ENCODE data around the gene SNX20. TPM values are rescaled to one million over a fixed set of nuclear protein-coding genes. Genes with fewer than 3 reads are reported as not detected.

Gene SNX20, protein sequence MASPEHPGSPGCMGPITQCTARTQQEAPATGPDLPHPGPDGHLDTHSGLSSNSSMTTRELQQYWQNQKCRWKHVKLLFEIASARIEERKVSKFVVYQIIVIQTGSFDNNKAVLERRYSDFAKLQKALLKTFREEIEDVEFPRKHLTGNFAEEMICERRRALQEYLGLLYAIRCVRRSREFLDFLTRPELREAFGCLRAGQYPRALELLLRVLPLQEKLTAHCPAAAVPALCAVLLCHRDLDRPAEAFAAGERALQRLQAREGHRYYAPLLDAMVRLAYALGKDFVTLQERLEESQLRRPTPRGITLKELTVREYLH
- total RNA-seq (2014; rRNA removed; shearing (Covaris generic)), result not detected in 2 replicates
- polyA plus RNA-seq (2015; cell fraction: cytosol; rRNA removed), result not detected in 2 replicates
- polyA plus RNA-seq (2015; cell fraction: nucleus; rRNA removed), result not detected in 2 replicates

DNA sequence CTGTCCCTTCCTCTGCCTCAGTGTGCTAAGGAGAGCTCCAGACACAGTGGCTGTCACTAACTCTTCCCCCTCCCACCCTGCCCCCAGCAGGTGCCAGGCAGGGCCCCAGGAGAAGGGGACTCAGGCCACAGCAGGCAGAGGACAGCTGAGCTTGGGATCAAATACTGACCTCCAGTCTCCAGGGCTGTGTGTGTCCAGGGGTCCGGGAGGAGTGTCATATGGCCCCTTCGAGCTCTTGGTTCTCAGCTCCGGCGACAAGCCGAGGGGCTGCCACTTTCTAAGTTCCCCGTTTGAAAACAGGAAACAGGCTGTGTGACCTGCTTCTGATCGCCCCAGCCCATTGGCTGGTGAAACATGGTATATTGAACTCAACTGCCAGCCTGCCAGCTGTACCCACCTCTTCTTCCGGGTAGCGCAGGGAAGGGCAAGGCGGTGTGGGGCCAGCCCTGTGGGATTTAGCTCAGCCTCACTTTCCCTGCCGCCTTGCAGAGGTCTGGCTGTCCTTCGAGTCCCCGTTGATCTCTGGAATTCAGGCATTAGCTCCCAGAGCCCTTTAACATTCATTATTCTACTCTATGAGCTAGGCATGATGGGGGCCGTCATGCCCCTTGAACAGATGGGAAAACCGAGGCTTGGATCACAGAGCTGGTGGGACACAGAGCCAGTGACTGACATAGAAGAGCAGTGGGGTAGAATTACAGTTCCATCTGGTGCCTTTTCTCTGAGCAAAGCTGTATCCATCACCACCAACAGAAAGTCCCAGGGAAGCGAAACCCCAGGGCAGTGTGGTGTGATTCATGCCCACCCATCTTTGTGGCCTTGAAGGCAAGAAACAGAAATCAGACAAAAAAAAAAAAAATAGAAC is at the start of gene SNX20:
Gene SNX20, minus strand, starts transcription at position 292 of the 865 bp plus-strand sequence. CDS start 3,786 bp downstream, outside the sequence.
- in situ Hi-C loops (cut with HindIII; ENCODE audit: low pct_unique_long_range_greater_than_20kb, low sequenced_read_pairs), result no loop called here
- no peak for DNase-seq (ENCODE audit: low read depth, low spot score)

DNA sequence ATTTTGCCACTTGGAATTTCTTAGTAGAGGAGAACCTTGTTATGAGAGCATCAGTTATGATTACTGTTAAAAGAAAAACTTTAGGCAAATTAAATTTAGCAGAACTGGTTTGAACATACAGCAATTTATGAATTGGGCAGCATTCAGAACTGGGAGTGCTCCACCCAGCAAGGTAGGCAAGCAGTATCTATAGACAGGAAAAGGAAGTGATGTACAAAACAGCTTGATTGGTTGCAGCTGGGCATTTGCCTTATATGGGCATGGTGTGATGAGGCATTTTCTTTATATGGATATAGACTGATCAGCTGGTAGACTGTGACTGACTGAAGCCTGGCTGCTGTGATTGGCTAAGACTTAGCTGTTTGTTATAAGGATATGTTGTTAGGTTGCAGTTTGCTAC is 43.2 kb upstream of the SNX20 start:
- in situ Hi-C loops (cut with HindIII; ENCODE audit: low pct_unique_long_range_greater_than_20kb, low sequenced_read_pairs), result no loop called here
- DNase-seq (ENCODE audit: low read depth, low spot score), result no peak

DNA sequence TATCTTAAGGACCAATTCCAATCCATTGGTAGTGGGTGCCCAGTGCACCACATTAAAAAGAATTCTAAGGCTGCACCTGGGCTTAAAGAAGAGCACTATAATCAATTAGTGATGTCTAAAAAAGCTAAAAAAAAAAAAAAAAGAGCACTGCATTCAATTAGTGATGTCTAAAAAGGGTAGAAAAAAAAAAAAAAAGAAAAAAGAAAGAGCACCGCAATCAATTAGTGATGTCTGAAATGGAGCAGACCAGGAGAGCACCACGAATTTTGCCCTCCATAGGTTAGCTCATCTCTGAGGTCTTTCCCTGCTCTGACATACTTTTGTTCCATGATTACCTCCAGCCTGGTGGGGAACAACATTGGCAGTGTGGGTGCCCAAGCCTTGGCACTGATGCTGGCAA is 41.8 kb upstream of the SNX20 start:
- no peak for DNase-seq (ENCODE audit: low read depth, low spot score)
- in situ Hi-C loops (cut with HindIII; ENCODE audit: low pct_unique_long_range_greater_than_20kb, low sequenced_read_pairs), result no loop called here

DNA sequence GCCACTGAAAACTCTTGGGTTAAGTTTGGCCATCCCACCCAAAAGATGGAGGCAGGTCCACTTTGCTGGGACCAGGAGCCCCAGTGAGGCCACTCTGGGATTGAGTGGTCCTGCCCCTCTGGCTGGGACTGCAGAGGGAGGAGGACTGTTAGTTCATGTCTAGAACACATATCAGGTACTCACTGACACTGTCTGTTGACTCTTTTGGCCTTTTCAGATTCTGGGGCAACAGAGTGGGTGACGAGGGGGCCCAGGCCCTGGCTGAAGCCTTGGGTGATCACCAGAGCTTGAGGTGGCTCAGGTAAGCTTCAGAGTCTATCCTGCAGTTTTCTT is 41.3 kb upstream of the SNX20 start:
- in situ Hi-C loops (cut with HindIII; ENCODE audit: low pct_unique_long_range_greater_than_20kb, low sequenced_read_pairs), result no loop called here
- no peak for DNase-seq (ENCODE audit: low read depth, low spot score)

DNA sequence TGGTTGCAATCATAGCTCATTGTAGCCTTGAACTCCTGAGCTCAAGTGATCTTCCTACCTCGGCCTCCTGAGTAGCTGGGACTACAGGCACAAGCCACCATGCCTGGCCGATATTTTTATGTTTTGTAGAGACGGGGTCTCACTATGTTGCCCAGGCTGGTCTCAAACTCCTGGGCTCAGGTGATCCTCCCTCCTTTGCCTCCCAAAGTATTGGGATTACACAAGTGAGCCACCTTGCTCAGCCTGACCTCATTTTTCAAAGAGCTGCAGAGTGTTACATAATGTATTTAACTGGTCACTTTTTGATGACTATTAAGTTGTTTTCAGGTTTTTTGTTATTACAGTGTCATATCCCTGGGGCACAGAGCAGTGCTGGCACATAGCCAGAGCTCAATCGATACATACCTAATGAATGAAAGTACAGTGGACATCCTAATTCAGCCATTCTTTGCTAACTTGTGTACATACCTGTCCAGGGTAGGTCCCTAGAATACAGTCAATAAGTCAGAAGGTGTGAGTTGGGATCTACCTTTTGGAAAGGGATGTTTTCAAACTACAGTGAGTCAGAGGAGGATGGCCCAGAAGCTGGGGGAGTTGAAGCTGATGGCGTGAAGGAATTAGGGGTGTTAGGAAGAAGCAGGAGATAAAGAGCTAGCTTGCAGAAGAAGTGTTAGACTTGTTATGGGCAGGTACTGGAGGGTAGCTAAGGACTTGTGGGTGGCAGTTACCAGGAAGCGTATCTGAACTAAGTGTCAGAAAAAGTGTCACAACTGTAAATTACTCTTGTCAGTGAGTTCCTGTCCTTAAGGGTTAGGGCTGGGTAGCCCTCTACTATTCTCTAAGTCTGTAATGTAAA is 40.7 kb upstream of the SNX20 start:
- DNase-seq (ENCODE audit: low read depth, low spot score), result no peak
- in situ Hi-C loops (cut with HindIII; ENCODE audit: low pct_unique_long_range_greater_than_20kb, low sequenced_read_pairs), result no loop called here

DNA sequence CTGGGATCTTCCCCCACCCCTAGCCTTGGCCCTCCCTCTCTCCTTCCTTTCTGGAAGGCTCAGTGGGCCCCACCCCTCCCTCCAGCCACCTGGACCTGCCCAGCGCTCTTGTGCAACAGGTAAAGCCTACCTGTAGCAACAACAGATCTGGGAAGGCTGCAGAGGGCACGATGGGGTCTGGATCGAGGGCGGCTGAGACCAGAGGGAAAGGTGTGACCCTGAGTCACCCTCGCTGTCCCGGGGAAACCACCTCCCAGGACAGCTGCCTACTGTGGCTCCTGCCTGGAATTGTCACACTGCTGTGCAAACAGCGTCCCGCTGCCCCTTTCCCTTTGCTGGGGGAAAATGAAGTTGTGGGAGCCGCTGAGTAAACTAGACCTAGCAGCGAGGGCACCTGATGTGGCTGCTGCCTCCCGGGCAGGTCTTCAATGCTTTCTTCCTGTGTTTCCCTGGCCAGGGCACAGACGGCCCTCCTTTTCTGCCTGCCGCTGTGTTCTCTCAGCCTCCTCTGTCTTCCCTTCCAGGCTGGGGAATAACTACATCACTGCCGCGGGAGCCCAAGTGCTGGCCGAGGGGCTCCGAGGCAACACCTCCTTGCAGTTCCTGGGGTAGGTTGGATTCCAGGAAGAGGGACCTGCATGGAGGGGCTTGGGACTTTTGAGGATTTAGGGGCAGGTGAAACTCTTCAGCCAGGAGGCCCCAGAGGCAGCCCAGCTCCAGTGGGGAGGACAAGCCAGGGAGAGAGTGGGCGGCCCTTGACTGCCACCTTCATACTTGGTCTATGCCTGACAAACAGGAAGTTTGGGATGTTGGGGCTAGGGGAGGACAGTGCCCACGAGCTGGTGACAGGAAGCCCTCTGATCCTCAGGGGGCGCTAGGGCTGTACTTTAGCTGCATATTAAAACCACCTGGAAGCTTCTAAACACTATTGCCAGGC is 38.6 kb upstream of the SNX20 start:
- DNase-seq (ENCODE audit: low read depth, low spot score), result no peak
- in situ Hi-C loops (cut with HindIII; ENCODE audit: low pct_unique_long_range_greater_than_20kb, low sequenced_read_pairs), result no loop called here

DNA sequence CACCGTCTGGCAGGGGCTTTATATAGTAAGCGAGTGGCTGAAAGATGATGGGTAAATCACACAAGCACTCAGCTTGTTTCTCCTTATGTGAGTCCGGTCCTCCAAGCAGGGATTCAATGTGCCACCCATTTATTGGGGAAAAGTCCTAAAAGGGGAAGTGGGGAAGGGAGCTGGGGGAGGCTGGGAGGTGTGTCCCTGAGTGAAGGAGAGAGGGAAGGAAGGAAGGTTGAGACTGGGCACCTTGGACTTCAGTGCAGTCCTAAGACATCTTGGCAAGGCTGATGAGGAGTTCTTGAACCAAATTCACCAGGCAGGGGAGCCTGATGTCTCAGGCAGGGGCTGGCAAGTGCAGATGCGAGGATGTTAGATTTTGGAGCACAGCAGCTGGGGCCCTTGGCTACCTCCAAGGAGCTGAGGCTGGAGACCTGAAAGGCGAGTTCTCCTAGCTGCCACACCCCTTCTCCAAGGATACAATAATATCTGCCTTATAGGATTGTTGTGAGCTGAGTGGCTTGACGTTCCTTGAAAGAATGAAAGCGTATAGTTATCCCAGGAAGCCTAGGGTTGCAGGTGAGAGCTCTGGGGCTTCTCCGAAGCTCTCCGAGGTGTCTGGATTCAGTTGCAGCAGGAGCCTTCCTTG is 37.8 kb upstream of the SNX20 start:
- in situ Hi-C loops (cut with HindIII; ENCODE audit: low pct_unique_long_range_greater_than_20kb, low sequenced_read_pairs), result no loop called here
- DNase-seq (ENCODE audit: low read depth, low spot score), result no peak

DNA sequence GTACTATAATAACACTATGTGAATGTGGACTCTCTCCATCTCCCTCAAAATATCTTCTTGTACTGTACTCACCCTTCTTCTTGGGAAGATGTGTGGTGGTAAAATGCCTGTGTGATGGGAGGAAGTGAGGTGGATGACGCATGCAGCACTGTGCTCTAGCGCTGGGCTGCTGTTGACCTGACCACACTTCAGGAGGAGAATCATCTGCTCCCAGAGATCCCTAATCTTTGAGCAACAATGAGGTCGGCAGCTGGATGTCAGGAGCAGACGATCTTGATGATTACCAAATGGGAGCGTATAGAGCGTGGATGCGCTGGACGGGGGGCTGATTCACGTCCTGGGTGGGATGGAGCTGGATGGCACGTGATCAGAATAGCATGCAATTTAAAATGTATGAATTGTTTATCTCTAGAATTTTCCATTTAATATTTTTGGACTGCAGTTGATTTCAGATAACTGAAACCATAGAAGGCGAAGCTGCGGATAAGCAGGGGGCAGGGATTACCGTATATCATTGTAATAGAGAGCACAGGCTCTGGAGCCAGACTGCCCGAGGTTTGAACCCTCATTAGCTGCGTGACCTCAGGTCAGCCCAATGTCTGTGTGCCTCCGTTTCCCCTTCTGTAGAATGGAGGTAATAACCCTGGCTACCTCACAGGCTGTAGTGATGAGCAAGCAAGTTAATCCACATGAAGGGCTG is 37.1 kb upstream of the SNX20 start:
- in situ Hi-C loops (cut with HindIII; ENCODE audit: low pct_unique_long_range_greater_than_20kb, low sequenced_read_pairs), result no loop called here
- no peak for DNase-seq (ENCODE audit: low read depth, low spot score)

DNA sequence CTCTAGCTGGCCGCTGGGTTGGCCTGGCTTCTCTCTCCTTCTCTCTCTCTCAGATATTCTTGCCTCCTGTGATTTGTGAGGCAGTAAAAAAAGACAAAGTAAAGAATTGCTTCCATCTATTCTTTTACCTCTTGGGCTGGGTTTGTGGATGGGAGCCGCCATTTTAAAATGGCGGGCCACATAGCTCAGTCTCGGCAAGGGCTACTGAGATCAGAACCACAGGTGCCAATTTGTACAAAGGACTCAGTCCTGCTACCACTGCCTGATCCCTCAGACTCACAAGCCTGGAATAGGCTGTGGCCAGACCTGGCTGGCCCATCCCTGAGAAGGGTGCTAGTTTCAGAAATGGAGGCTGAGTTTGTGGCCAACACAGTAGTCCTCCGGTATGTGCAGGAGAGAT is 36.4 kb upstream of the SNX20 start:
- no peak for DNase-seq (ENCODE audit: low read depth, low spot score)
- in situ Hi-C loops (cut with HindIII; ENCODE audit: low pct_unique_long_range_greater_than_20kb, low sequenced_read_pairs), result no loop called here

DNA sequence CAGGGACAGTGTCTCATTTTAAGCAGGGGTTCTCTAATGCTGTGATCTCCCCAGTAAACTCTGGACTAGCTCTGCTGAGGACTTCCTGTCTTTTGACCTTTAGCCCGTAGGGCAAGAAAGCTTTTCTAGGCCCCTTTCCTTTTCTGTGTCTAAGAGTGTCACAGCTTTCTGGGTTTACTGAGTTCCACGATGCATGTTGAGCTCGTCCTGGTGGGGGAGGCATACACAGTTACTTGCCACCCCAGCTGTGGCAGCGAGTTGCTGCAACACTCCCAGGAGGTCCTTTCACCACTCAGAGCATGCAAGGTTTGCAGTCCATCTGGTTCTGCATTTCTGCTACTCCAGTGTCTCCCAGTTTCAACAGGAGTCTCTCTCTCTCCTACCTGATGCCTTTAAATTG is 36.0 kb upstream of the SNX20 start:
- DNase-seq (ENCODE audit: low read depth, low spot score), result no peak
- in situ Hi-C loops (cut with HindIII; ENCODE audit: low pct_unique_long_range_greater_than_20kb, low sequenced_read_pairs), result no loop called here

DNA sequence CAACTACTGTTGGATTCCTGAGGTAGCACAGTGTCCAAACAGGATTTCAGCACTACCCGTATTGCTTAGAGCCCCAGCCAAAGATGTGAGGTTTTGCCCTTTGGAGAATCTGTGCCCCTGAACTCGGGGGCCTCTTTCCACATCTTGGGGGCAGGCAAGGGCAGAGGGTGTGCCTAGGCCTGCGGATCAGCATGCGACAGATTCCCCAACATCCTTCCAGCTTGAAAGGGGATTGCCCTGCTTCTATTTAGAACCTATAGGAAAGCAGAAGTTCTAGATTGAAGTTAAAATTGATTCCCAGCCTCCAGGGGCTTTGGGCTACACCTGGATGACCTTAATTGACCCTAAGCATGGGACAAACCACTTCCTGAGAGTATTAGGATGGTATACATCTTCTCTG is 31.8 kb upstream of the SNX20 start:
- in situ Hi-C loops (cut with HindIII; ENCODE audit: low pct_unique_long_range_greater_than_20kb, low sequenced_read_pairs), result no loop called here

DNA sequence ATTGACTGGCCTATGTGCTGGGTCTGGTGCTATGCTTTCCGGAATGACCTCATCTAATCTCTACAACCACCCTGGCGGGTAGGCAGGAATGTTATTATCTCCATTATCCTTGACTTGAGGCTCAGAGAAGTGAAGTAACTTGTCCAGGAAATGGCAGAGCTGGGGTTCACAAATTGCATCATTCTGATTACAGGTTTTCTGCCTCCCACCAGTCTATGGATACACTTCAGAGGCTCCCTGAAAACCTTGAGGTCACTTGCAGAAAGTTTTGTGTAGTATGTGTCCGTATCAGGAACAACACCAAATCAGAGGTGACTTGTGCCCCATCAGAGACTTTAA is 31.4 kb upstream of the SNX20 start:
- DNase-seq (ENCODE audit: low read depth, low spot score), result no peak
- in situ Hi-C loops (cut with HindIII; ENCODE audit: low pct_unique_long_range_greater_than_20kb, low sequenced_read_pairs), result no loop called here

More for the DNA sequence above, 31.8 kb upstream of the SNX20 start:
- DNase-seq (ENCODE audit: low read depth, low spot score), result no peak

DNA sequence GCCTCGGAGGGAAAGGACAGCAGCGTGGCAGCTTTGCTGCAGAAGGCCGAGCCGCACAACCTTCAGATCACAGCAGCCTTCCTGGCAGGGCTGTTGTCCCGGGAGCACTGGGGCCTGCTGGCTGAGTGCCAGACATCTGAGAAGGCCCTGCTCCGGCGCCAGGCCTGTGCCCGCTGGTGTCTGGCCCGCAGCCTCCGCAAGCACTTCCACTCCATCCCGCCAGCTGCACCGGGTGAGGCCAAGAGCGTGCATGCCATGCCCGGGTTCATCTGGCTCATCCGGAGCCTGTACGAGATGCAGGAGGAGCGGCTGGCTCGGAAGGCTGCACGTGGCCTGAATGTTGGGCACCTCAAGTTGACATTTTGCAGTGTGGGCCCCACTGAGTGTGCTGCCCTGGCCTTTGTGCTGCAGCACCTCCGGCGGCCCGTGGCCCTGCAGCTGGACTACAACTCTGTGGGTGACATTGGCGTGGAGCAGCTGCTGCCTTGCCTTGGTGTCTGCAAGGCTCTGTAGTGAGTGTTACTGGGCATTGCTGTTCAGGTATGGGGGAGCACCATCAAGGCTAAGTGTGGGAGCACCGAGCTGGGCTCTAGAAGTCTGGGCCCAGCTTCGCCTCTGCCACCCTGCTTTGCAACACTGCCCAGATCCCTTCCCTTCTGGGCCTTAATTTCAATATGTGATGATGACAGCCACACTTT is 30.9 kb upstream of the SNX20 start:
- in situ Hi-C loops (cut with HindIII; ENCODE audit: low pct_unique_long_range_greater_than_20kb, low sequenced_read_pairs), result no loop called here
- no peak for DNase-seq (ENCODE audit: low read depth, low spot score)

DNA sequence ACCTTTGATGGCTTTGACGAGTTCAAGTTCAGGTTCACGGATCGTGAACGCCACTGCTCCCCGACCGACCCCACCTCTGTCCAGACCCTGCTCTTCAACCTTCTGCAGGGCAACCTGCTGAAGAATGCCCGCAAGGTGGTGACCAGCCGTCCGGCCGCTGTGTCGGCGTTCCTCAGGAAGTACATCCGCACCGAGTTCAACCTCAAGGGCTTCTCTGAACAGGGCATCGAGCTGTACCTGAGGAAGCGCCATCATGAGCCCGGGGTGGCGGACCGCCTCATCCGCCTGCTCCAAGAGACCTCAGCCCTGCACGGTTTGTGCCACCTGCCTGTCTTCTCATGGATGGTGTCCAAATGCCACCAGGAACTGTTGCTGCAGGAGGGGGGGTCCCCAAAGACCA is 29.9 kb upstream of the SNX20 start:
- in situ Hi-C loops (cut with HindIII; ENCODE audit: low pct_unique_long_range_greater_than_20kb, low sequenced_read_pairs), result no loop called here
- no peak for DNase-seq (ENCODE audit: low read depth, low spot score)

DNA sequence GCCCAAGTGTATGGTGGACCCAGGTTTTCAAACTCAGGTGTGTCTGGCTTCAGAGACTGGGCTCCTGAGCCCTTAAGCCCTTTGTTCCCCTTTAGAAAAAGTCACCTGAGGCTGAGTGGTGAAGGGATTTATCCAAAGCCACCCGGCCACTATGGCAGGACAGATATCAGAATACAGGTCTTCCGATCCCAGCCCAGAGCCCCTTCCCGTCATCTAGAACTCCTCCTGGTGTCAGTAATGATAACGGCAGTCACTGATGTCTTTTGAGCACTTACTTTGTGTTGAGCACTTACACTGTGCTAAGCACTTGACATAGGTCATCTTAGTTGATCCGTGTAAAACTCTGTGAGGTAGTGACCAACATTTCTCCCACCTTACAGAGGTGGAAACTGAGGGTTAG is 28.9 kb upstream of the SNX20 start:
- in situ Hi-C loops (cut with HindIII; ENCODE audit: low pct_unique_long_range_greater_than_20kb, low sequenced_read_pairs), result no loop called here
- DNase-seq (ENCODE audit: low read depth, low spot score), result no peak

Data from SK-MEL-5 (cell line).